Hematopoietic multipotent progenitor cell treated with erythropoietin and hydrocortisone succinate and interleukin-3 and kit ligand, for 4 days (in vitro differentiated cells): ENCODE results near the gene KDM5D.
A peak's percentile ranks its signal among the peaks of the same experiment; 100 is the strongest.

Experiments used
- DNase-seq: peaks from one replicate; pipeline ENCODE4 v3.0.0-alpha.2; 2015

KDM5D gene

GRCh38 chrY:19744381-19745378, at the start of gene KDM5D:
Gene KDM5D (minus strand): TSS chrY:19744726. CDS start chrY:19744534, 192 bp downstream.
- peak; percentile 79 for DNase-seq

GRCh38 chrY:19768375-19768774, 23.8 kb upstream of the KDM5D start:
- DNase-seq, result peak; percentile 12

GRCh38 chrY:19743331-19743730, 1.2 kb downstream of the KDM5D start:
- DNase-seq, result no peak

- DNase-seq, result no peak
These were observed 2.4 kb downstream of the KDM5D start for GRCh38 chrY:19742153-19742552.

GRCh38 chrY:19734425-19734824, 10.1 kb downstream of the KDM5D start:
- no peak for DNase-seq

GRCh38 chrY:19717950-19718349, 26.6 kb downstream of the KDM5D start:
- DNase-seq, result no peak

GRCh38 chrY:19717146-19717545, 27.4 kb downstream of the KDM5D start:
- no peak for DNase-seq

- no peak for DNase-seq
These were observed 29.3 kb downstream of the KDM5D start for GRCh38 chrY:19715226-19715625.

- no peak for DNase-seq
These were observed 31.1 kb downstream of the KDM5D start for GRCh38 chrY:19713430-19713829.

- no peak for DNase-seq
These were observed 38.3 kb downstream of the KDM5D start for GRCh38 chrY:19706273-19706672.

GRCh38 chrY:19698495-19698894, 46.0 kb downstream of the KDM5D start:
- no peak for DNase-seq

GRCh38 chrY:19680821-19681220, 63.7 kb downstream of the KDM5D start:
- DNase-seq, result no peak
